ENCODE results near the gene HIVEP3. TPM values are rescaled to one million over a fixed set of nuclear protein-coding genes. Genes with fewer than 3 reads are reported as not detected.

The HIVEP3 gene
- total RNA-seq, 2 donors from 2014 or later = 3.4 to 4.0 TPM

DNA sequence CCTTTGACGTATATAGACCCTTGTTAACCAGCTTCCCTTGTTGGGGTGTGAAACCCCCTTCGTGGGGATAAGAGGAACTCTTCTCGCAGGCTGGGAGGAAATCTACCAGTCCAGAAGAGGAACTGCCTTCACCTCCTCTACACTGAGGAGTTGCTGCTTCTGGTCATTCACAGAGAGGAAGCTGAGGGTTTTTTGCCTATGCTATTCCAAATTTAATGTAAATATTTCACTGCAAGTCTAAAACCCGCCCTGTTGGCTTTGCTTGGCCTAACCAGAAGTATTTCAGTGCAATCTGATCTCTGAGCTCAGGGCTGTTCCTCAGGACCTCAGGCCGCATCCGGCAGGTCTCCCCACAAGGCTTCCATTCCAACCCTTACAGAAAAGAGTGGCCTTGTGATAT is 150.1 kb downstream of the HIVEP3 start:
- Histone ChIP-seq H3K36me3 (replicated peaks in 1 of 2; ENCODE audit: insufficient read depth in 1 of 2, low read depth in 2 of 2) (no peaks in the 10 kb centered on the region), H3K4me1 (peaks cover 9% of the 10 kb centered on the region), H3K27me3 (no peaks in the 10 kb centered on the region), H3K27ac (no peak overlapping the region), H3K4me3 (no peak overlapping the region), H3K9me3 (no peaks in the 10 kb centered on the region)
- no peak for ATAC-seq
- no peak for TF ChIP-seq POLR2A (IDR thresholded peaks at IDR 0.05)
- TF ChIP-seq, protein P1, sequence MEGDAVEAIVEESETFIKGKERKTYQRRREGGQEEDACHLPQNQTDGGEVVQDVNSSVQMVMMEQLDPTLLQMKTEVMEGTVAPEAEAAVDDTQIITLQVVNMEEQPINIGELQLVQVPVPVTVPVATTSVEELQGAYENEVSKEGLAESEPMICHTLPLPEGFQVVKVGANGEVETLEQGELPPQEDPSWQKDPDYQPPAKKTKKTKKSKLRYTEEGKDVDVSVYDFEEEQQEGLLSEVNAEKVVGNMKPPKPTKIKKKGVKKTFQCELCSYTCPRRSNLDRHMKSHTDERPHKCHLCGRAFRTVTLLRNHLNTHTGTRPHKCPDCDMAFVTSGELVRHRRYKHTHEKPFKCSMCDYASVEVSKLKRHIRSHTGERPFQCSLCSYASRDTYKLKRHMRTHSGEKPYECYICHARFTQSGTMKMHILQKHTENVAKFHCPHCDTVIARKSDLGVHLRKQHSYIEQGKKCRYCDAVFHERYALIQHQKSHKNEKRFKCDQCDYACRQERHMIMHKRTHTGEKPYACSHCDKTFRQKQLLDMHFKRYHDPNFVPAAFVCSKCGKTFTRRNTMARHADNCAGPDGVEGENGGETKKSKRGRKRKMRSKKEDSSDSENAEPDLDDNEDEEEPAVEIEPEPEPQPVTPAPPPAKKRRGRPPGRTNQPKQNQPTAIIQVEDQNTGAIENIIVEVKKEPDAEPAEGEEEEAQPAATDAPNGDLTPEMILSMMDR (IDR thresholded peaks at IDR 0.05) = no peak
- WGBS, 2 donors = 52 to 57% methylated on average over 6 of the region's 6 CpGs
- DNase-seq = peak in 1 of 4 donors; percentile 31
- intact Hi-C loops (cut with DNase I) = no loop called here

DNA sequence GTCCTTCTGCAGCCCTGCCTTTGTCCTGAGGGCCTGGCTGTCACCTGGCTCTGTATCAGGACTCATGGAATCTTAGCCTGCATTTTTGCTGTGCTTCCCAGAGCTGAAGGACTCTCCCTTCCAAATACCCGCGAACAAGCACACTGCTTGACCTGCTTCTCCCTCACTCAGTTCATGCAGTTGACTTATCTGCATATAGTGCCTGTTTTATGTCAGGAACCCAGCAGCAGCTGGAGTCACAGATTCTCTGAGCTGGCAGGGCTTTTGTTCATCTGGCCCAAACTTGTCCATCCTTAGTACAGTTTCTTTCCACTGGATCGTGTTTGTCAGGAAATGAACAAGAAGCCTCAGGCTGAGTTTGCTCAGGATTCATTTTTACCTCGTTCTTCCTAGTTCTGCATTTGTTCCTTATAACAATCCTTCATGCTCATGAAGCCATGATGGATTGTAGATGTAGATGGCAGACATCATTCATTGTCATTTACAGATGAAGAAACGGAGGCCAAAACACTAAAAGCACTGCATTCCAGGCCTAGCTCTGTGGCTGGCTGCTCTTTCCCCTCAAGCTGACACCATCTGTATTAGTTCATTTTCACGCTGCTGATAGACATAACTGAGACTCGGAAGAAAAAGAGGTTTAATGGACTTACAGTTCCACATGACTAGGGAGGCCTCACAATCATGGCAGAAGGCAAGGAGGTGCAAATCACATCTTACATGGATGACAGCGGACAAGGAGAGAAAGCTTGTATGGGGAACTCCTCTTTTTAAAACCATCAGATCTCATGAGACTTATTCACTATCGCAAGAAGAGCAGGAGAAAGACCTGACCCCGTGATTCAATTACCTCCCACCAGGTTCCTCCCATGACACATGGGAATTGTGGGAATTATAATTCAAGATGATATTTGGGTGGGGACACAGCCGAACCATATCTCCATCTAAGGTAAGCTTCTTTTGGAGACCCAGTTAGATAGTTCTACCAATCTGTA is 150.9 kb downstream of the HIVEP3 start:
- Histone ChIP-seq H3K27ac (no peak overlapping the region), H3K36me3 (replicated peaks in 1 of 2; ENCODE audit: insufficient read depth in 1 of 2, low read depth in 2 of 2) (no peaks in the 10 kb centered on the region), H3K9me3 (no peaks in the 10 kb centered on the region), H3K4me1 (peaks cover 2% of the 10 kb centered on the region), H3K4me3 (no peak overlapping the region), H3K27me3 (no peaks in the 10 kb centered on the region)
- ATAC-seq (no peak), DNase-seq (no peak)
- intact Hi-C loops (cut with DNase I) = no loop called here
- WGBS, 2 donors = 72 to 73% methylated on average over 11 of the region's 11 CpGs
- TF ChIP-seq, protein P1 (IDR thresholded peaks at IDR 0.05) = no peak
- TF ChIP-seq POLR2A (IDR thresholded peaks at IDR 0.05) = no peak

DNA sequence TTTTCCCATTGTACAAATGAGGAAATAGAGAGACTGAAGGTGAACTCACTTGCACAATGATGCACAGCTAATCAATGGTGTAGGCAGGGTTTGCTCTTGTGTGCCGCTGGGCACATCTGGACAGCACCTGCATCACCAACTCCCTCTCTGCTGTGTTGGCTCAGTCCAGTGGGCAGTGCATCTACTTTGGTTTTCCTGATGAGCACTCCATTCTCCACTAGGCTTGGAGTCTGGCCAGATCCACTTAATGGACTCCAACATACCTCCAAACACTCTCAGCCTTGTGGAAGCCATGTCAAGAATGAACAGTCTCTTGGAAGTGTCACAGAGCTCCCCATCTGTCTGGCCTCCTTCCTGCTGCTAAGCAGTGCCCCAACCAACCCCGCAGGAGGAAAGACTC is 152.2 kb downstream of the HIVEP3 start:
- Histone ChIP-seq H3K27me3 (no peaks in the 10 kb centered on the region), H3K27ac (no peak overlapping the region), H3K9me3 (no peaks in the 10 kb centered on the region), H3K4me3 (no peak overlapping the region), H3K4me1 (no peaks in the 10 kb centered on the region), H3K36me3 (replicated peaks in 1 of 2; ENCODE audit: insufficient read depth in 1 of 2, low read depth in 2 of 2) (no peaks in the 10 kb centered on the region)
- 87 to 100% methylated on average over 2 of the region's 2 CpGs for WGBS, 2 donors
- TF ChIP-seq POLR2A (IDR thresholded peaks at IDR 0.05) = no peak
- TF ChIP-seq, protein P1 (IDR thresholded peaks at IDR 0.05) = no peak
- ATAC-seq (no peak), DNase-seq (no peak)
- intact Hi-C loops (cut with DNase I) = no loop called here

DNA sequence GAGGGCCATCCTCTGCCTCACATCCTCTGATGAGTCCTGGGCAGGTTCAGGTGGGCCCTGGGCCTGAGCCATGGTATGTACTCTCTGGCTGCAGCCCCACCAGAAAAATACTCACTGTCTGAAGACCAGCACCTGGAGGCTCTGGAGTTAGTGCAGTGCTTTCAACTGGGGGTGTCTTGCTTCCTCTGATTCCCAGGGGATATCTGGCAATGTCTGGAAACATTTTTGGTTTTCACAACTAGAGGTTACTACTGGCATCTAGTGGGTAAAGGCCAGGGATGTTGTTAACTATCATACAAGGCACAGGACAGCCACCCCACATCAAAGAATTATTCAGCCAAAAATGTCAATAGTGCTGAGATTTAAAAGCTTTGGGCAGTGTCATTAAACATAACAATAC is 152.7 kb downstream of the HIVEP3 start:
- H3K27ac ChIP-seq = no peak overlapping the region
- TF ChIP-seq, protein P1 (IDR thresholded peaks at IDR 0.05) = no peak
- TF ChIP-seq POLR2A (IDR thresholded peaks at IDR 0.05) = no peak

More for the DNA sequence above, 152.7 kb downstream of the HIVEP3 start:
- Histone ChIP-seq H3K4me1 (no peaks in the 10 kb centered on the region), H3K27me3 (no peaks in the 10 kb centered on the region), H3K4me3 (no peak overlapping the region), H3K9me3 (no peaks in the 10 kb centered on the region), H3K36me3 (replicated peaks in 1 of 2; ENCODE audit: insufficient read depth in 1 of 2, low read depth in 2 of 2) (no peaks in the 10 kb centered on the region)
- intact Hi-C loops (cut with DNase I) = no loop called here
- ATAC-seq (no peak), DNase-seq (no peak)

Data from body of pancreas (tissue), 4 donors.